ENCODE measurements around the gene LMX1B.

DNA sequence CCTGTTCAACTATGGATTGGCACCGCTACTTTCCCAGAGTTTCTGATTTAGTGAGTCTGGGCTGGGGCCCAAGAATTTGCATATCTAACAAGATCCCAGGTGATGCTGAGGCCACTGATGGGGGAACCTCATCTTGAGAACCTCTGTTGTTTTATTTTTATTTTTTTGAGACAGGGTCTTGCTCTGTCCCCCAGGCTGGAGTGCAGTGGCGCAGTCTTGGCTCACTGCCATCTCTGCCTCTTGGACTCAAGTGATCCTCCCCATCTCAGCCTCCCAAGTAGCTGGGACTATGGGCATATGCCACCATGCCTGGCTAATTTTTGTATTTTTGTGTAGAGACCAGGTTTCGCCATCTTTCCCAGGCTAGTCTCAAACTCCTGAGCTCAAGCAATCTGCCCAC is 35.7 kb downstream of the LMX1B start:
- TF ChIP-seq, protein P1, sequence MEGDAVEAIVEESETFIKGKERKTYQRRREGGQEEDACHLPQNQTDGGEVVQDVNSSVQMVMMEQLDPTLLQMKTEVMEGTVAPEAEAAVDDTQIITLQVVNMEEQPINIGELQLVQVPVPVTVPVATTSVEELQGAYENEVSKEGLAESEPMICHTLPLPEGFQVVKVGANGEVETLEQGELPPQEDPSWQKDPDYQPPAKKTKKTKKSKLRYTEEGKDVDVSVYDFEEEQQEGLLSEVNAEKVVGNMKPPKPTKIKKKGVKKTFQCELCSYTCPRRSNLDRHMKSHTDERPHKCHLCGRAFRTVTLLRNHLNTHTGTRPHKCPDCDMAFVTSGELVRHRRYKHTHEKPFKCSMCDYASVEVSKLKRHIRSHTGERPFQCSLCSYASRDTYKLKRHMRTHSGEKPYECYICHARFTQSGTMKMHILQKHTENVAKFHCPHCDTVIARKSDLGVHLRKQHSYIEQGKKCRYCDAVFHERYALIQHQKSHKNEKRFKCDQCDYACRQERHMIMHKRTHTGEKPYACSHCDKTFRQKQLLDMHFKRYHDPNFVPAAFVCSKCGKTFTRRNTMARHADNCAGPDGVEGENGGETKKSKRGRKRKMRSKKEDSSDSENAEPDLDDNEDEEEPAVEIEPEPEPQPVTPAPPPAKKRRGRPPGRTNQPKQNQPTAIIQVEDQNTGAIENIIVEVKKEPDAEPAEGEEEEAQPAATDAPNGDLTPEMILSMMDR (IDR thresholded peaks at IDR 0.05; ENCODE audit: insufficient read depth, low read length, poor library complexity, severe bottlenecking), result no peak
- TF ChIP-seq EZH2phosphoT487 (conservative IDR thresholded peaks at IDR 0.05; ENCODE audit: low read length), result no peak

Data from SU-DHL-6 (cell line).